DMS153 (cell line): ENCODE measurements around the gene DCUN1D3.
"Not testable (repeated sequence)": the region's sequence is repeated elsewhere in the genome, so short reads cannot be mapped to it uniquely, and the experiment has no call there.

ENCODE experiments used
- DNase-seq: peaks from one replicate; lab custom pipeline; 2025; lab: John Stamatoyannopoulos, UW

Gene DCUN1D3

DNA sequence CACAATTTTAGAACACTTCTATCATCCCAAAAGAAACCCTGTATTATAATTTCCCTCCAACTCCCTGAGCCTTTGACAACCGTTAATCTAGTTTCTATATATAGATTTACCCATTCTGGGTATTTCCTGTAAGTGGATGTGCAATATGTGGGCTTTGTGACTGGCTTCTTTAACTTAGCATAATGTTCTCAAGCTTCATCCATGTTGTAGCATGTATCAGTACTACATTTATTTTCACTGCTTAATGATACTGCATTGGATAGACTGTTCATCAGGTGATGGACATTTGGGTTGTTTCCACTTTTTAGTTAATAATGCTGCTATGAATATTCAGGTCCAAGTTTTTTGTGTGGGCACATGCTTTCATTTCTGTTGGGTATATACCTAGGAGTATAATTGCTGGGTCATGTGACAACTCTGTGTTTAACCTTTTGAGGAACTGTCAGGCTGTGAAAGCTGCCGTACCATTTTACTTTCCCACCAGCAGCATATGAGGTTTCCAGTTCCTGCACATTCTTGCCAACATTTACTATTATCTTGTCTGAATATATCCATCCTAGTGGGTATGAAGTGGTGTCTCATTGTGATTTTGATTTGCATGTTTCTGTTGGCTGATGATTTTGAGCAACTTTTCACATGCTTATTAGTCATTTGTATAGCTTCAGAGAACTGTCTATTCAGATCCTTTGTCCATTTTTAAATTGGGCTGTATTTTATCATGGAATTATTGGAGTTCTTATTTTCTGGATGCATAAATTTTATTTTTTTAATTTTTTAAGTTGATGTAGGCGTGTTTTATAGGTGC is 77.4 kb downstream of the DCUN1D3 start:
- DNase-seq = no peak

- DNase-seq = no peak
Measured at GRCh38 chr16:20821682-20822081, 78.5 kb downstream of the DCUN1D3 start.

DNA sequence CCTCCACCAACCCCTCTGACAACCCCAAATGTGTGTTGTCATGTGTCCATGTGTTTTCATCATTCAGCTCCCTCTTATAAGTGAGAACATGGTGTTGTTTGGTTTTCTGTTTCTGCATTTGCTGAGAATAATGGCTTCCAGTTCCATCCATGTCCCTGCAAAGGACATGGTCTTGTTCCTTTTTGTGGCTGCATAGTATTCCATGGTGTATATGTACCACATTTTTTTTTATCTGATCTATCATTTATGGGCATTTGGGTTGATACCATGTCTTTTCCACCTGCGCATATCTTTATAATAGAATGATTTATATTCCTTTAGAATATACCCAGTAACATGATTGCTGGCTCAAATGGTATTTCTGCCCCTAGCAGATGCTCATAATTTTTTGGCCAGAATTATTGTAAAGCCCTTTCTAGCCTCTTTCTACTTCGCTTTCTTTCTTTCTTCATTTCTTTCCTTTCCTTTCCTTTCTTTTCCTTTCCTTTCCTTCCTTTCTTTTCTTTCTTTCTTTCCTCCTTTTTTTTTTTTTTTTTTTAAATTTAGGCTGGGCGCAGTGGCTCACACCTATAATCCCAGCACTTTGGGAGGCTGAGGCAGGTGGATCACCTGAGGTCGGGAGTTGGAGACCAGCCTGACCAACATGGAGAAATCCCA is 81.1 kb downstream of the DCUN1D3 start:
- no peak for DNase-seq

DNA sequence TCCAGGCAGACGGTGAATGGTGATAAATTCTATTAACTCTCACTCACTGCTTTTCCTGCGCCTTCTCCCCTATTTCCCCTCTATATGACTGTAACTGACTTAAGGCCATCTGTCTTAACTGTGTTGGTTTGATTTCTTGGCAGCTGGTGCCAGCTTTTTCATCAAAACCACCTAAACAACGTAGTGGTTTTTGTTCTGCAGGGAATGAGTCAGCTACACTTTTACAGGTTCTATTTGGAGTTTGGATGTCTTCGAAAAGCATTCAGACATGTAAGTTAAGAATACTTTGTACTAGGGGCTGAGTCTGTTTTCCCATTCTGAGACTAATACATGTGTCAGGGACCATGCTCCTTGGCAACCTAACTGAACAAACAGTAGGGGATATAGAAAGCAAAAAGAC is 85.4 kb downstream of the DCUN1D3 start:
- DNase-seq = no peak

DNA sequence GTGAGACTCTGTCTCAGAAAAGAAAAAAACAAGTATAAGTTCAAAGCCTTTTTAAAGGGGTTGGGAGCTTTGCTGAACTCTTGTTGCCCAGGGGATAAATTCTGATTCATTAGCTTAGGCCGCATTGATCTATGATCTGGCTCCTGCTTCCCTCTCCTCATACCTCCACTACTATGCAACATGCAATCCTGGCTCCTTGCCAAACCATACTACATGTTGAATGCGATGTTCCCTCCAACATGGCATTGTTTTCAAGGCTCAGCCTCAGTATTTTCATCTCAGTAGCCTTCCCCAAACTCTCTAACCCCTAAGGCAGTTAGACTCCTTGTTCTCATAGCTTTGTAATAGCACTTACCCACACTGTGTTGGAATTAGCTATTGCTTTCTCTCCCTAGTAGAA is 87.6 kb downstream of the DCUN1D3 start:
- DNase-seq = no peak

DNA sequence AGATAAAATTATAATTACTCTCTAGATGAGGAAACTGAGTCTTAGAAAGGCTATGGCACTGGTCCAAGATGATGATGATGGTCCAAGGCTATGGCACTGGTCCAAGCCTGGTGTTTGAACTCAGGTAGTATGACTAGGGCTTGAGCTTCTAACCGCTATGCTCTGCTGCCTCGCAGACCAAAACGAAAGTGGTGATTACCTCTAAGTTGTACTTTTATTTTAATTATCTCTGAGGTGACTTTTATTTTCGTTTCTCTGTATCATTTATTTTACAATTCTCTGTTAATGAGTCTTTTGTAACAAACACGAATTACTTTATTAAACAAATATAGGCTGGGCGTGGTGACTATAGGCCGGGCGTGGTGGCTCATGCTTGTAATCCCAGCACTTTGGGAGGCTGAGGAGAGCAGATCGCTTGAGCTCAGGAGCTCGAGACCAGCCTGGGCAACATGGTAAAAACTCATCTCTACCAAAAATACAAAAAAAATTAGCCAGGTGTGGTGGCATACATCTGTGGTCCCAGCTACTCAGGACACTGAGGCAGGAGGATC is 88.2 kb downstream of the DCUN1D3 start:
- no peak for DNase-seq

DNA sequence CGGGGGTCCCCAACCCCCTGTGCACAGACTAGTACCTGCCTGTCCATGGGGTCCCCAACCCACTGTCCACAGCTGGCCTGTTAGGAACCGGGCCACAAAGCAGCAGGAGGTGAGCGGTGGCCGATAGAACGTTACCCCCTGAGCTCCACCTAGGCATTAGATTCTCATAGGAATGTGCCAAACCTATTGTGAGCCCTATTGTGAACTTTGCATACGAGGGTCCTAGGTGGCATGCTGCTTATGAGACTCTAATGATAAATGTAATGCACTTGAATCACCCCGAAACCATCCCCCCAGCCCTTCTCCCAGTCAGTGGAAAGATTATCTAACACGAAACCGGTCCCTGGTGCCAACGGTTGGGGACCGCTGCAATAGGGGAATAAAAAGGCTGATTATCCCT is 92.3 kb downstream of the DCUN1D3 start:
- no peak for DNase-seq

DNA sequence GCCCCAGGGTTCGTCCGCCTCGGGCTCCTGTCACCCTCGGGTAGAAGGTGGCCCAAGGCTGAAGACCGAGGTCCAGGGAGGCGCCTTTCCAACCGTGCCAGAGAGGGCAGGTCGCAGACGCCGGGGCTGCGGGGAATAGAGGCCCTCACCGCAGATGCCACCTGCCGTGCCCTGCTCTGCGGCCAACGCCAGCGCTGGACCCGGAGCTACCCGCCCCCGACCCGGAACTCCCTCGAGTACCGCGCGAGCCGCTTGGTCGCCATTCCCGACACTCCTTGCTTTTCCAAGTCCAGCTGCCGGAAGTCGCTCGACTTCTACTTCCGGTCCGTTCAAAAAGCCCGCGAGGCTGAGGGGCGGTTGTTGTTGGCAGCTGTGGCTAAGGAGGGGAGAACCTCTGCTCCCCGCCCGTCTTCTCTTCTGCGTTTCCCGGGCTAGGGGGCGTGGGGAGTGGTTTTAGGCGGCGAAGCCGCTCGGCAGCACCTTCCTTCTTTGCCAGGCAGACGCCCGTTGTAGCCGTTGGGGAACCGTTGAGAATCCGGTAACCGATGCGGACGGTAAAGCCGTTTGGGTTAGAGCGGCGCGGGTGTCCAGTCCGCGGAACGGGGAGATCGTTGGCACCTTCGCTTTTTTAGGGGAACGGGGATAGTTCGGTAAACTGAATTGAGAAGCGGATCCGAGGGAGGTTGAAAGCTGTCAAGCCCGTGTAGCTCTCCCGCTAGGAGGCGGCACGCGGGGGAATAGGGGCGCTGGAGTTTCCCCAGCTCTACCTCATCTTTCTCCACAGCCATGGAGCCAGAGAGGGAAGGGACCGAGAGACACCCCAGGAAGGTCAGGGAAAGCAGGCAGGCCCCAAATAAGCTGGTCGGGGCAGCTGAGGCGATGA is 93.7 kb downstream of the DCUN1D3 start, which contains the start of the genes ERI2 and REXO5:
ERI2 (minus strand) TSS at position 305 of the 883 bp plus-strand sequence; CDS start at position 263, 42 bp downstream.
REXO5 (plus strand) TSS at position 360 of the 883 bp plus-strand sequence; CDS start at position 787, 427 bp downstream.
- DNase-seq = peak; percentile 89

- DNase-seq = not testable (repeated sequence)
Measured at GRCh38 chr16:20805684-20806167, 94.4 kb downstream of the DCUN1D3 start.
